ENCODE data around the gene SH3BP2.

Gene SH3BP2

DNA sequence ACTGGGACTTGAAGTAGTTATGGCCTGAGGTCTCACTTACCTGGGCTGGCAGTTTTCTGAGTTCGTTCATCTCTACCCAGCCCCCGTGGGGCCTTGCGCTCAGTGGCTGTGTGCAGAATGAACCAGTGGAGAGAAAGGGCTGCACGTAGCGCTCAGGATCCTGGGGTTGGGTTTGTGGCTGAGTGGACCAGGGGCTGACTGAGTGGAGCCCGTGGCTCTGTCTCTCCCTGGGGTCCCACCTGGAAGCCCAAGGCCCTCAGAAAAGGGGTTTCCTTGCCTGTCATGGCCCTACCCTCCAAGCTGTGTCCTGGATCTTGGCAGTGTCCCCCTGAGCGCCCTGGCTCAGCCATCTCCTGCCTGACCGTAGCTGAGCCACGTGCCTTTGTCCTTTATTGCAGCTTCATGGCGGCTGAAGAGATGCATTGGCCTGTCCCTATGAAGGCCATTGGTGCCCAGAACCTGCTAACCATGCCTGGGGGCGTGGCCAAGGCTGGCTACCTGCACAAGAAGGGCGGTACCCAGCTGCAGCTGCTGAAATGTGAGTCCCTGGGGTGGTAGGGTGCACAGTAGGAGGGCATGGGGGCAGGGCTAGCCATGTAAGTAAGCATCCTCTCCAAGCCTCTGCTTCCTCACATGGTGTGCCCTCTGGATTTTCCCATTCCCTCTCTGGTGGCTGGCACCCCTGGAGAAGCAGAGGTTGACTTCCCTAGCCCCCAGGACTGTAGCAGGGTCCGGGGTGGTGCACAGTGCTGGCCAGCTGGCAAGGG, 27.5 kb downstream of the SH3BP2 start:
- H3K4me3 ChIP-seq (ENCODE audit: low read depth, low read length), result no peak overlapping the region
- TF ChIP-seq, protein P1, sequence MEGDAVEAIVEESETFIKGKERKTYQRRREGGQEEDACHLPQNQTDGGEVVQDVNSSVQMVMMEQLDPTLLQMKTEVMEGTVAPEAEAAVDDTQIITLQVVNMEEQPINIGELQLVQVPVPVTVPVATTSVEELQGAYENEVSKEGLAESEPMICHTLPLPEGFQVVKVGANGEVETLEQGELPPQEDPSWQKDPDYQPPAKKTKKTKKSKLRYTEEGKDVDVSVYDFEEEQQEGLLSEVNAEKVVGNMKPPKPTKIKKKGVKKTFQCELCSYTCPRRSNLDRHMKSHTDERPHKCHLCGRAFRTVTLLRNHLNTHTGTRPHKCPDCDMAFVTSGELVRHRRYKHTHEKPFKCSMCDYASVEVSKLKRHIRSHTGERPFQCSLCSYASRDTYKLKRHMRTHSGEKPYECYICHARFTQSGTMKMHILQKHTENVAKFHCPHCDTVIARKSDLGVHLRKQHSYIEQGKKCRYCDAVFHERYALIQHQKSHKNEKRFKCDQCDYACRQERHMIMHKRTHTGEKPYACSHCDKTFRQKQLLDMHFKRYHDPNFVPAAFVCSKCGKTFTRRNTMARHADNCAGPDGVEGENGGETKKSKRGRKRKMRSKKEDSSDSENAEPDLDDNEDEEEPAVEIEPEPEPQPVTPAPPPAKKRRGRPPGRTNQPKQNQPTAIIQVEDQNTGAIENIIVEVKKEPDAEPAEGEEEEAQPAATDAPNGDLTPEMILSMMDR (IDR thresholded peaks at IDR 0.05; ENCODE audit: low read depth, low read length), result no peak
- no peak for TF ChIP-seq MYC (IDR thresholded peaks at IDR 0.05; ENCODE audit: low read depth, low read length)
- no peak for DNase-seq (ENCODE audit: low read depth)

DNA sequence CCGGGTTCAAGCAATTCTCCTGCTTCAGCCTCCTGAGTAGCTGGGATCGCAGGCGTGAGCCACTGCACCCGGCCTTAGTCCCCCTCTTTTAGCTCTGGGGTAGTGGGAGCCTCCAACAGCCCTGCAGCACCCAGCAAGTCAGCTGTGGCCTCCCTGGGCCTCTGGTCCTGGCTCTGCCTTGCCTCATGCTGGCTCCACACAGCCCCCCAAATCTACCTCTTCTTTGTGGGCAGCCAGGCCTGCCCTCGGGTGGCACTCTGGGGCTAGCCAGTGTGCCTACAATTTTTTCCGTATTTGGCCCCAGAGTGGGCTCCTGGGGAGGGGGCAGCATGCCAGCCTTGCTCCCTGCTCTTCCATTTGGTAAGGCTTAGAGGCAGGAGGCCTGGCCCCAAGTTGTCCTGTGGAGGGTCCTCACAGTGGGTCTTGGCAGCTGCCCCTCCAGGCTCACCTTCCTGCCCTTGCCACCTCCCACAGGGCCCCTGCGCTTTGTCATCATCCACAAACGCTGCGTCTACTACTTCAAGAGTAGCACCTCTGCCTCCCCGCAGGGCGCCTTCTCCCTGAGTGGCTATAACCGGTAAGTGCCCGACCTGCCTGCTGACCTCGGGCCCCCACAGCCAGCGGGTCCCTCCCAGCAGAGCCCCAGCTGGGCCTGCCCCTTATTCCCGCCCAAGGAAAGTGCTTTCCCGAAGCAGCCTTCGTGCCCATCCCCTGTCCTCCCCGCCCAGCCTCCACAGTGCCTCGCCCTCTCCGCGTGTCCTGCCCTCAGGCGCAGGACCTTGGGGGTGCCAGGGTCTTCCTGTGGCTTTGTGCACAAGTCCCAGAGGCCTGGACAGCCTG, 29.8 kb downstream of the SH3BP2 start:
- TF ChIP-seq, protein P1 (IDR thresholded peaks at IDR 0.05; ENCODE audit: low read depth, low read length), result no peak
- no peak for TF ChIP-seq POLR2A (IDR thresholded peaks at IDR 0.05; ENCODE audit: extremely low read depth, insufficient read length)
- TF ChIP-seq MYC (IDR thresholded peaks at IDR 0.05; ENCODE audit: low read depth, low read length), result no peak
- TF ChIP-seq, protein P2, sequence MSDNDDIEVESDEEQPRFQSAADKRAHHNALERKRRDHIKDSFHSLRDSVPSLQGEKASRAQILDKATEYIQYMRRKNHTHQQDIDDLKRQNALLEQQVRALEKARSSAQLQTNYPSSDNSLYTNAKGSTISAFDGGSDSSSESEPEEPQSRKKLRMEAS (IDR thresholded peaks at IDR 0.05; ENCODE audit: low read depth, low read length), result no peak
- H3K4me3 ChIP-seq (ENCODE audit: low read depth, low read length), result no peak overlapping the region
- DNase-seq (ENCODE audit: low read depth), result no peak

- H3K4me3 ChIP-seq (ENCODE audit: low read depth, low read length), result no peak overlapping the region
- TF ChIP-seq, protein P1 (IDR thresholded peaks at IDR 0.05; ENCODE audit: low read depth, low read length), result no peak
- no peak for TF ChIP-seq POLR2A (IDR thresholded peaks at IDR 0.05; ENCODE audit: extremely low read depth, insufficient read length)
- no peak for TF ChIP-seq MYC (IDR thresholded peaks at IDR 0.05; ENCODE audit: low read depth, low read length)
- TF ChIP-seq, protein P2 (IDR thresholded peaks at IDR 0.05; ENCODE audit: low read depth, low read length), result no peak
- no peak for DNase-seq (ENCODE audit: low read depth)
Measured at GRCh38 chr4:2823301-2823670, 30.4 kb downstream of the SH3BP2 start.

DNA sequence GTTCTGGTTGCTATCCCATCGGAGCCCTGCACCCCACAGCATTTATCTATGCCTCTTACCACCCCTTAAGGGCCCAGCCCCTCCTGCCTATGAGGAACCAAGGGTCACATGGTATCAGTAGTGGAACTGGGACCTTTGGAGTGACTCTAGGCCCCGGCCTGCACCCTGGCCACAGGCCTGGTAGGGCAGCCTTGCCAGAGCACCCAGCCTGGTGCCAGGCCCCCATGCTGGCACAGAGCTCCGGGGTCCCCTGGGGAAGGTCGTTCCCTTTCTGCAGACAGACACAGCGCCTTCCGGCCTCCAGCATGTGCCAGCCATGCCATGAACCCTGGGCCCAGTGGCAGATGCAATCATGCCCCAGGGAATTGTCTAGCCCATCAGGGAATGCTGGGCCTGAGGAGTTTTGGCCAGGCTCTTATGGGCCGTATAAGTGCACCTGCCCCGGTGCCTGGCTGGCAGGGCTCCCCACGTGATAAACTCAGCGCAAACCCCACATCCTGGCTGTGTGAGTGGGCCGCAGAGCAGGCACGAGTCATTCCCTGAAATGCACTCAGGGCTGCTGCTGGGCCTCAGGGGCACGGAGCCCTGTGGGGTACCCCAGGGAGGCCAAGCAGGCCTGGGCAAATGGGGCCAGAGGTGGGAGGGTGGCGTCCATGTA, 30.9 kb downstream of the SH3BP2 start:
- DNase-seq (ENCODE audit: low read depth), result no peak
- no peak for TF ChIP-seq MYC (IDR thresholded peaks at IDR 0.05; ENCODE audit: low read depth, low read length)
- TF ChIP-seq, protein P1 (IDR thresholded peaks at IDR 0.05; ENCODE audit: low read depth, low read length), result no peak
- H3K4me3 ChIP-seq (ENCODE audit: low read depth, low read length), result no peak overlapping the region

- no peak overlapping the region for H3K4me3 ChIP-seq (ENCODE audit: low read depth, low read length)
- TF ChIP-seq POLR2A (IDR thresholded peaks at IDR 0.05; ENCODE audit: extremely low read depth, insufficient read length) (no peak), MYC (IDR thresholded peaks at IDR 0.05; ENCODE audit: low read depth, low read length) (no peak)
- TF ChIP-seq, protein P1 (IDR thresholded peaks at IDR 0.05; ENCODE audit: low read depth, low read length), result no peak
- TF ChIP-seq, protein P2 (IDR thresholded peaks at IDR 0.05; ENCODE audit: low read depth, low read length), result no peak
- DNase-seq (ENCODE audit: low read depth), result no peak
Measured at GRCh38 chr4:2824329-2824835, 31.5 kb downstream of the SH3BP2 start.

Measured in NB4 (cell line).